SK-N-SH treated with all-trans-retinoic acid at 6 μM for 48 hours (cell line): Measurements from ENCODE around the gene STT3A.

Source experiments
- ARNTL ChIP-seq: fragments of 450-650 bp; formaldehyde crosslinking; IDR thresholded peaks from 2 replicates; pipeline ENCODE4 v1.5.0; 2020; ENCODE audit warnings: low read depth, mild to moderate bottlenecking, moderate library complexity, borderline replicate concordance
- CREB5 ChIP-seq: fragments of 250-450 bp; sonication (Bioruptor Pico); IDR thresholded peaks from 2 replicates; pipeline ENCODE4 v1.5.1; 2020; ENCODE audit warnings: low read depth, mild to moderate bottlenecking, moderate library complexity
- CSRNP3 ChIP-seq: fragments of 250-450 bp; sonication (Bioruptor Pico); IDR thresholded peaks from 2 replicates; pipeline ENCODE4 v1.5.1; 2021; ENCODE audit warnings: mild to moderate bottlenecking, moderate library complexity
- ESRRG ChIP-seq: fragments of 250-450 bp; sonication (Bioruptor Pico); IDR thresholded peaks from 2 replicates; pipeline ENCODE4 v1.6.1; 2021; ENCODE audit warnings: mild to moderate bottlenecking
- OSR1 ChIP-seq: fragments of 250-450 bp; sonication (Bioruptor Pico); IDR thresholded peaks from 2 replicates; pipeline ENCODE4 v1.8.0; 2022; ENCODE audit warnings: moderate library complexity, mild to moderate bottlenecking, inconsistent platforms
- PATZ1 ChIP-seq: fragments of 250-450 bp; sonication (Bioruptor Pico); IDR thresholded peaks from 2 replicates; pipeline ENCODE4 v1.8.0; 2020; ENCODE audit warnings: mild to moderate bottlenecking, moderate library complexity, borderline replicate concordance
- PPARA ChIP-seq: fragments of 250-450 bp; sonication (Bioruptor Pico); IDR thresholded peaks from 2 replicates; pipeline ENCODE4 v1.5.0; 2020; ENCODE audit warnings: mild to moderate bottlenecking, borderline replicate concordance
- SNAI2 ChIP-seq: fragments of 250-450 bp; sonication (Bioruptor Pico); IDR thresholded peaks from 2 replicates; pipeline ENCODE4 v1.5.0; 2020; ENCODE audit warnings: mild to moderate bottlenecking, moderate library complexity
- TCF4 ChIP-seq: fragments of 250-450 bp; sonication (Bioruptor Pico); IDR thresholded peaks from 2 replicates; pipeline ENCODE4 v1.8.0; 2021; ENCODE audit warnings: mild to moderate bottlenecking, moderate library complexity, borderline replicate concordance
- TSHZ2 ChIP-seq: fragments of 250-450 bp; sonication (Bioruptor Pico); IDR thresholded peaks from 2 replicates; pipeline ENCODE4 v1.5.0; 2020; ENCODE audit warnings: mild to moderate bottlenecking, moderate library complexity
- ZC3H10 ChIP-seq: fragments of 250-450 bp; sonication (Bioruptor Pico); IDR thresholded peaks from 2 replicates; pipeline ENCODE4 v1.5.1; 2021; ENCODE audit warnings: mild to moderate bottlenecking, moderate library complexity
- ZFP3 ChIP-seq: fragments of 250-450 bp; sonication (Bioruptor Pico); IDR thresholded peaks from 2 replicates; pipeline ENCODE4 v1.5.0; 2020; ENCODE audit warnings: mild to moderate bottlenecking, moderate library complexity
- ZFP30 ChIP-seq: fragments of 450-650 bp; formaldehyde crosslinking; IDR thresholded peaks from 2 replicates; pipeline ENCODE4 v1.5.0; 2022; ENCODE audit warnings: mild to moderate bottlenecking, moderate library complexity
- ZNF70 ChIP-seq: fragments of 450-650 bp; formaldehyde crosslinking; IDR thresholded peaks from 2 replicates; pipeline ENCODE4 v1.5.0; 2020; ENCODE audit warnings: mild to moderate bottlenecking, moderate library complexity

GRCh38 chr11:125561924-125562323, 30.7 kb upstream of the STT3A start:
- TF ChIP-seq ZFP3: no peak
- no peak for TF ChIP-seq SNAI2 (CRISPR knock-in tag)
- no peak for TF ChIP-seq CSRNP3
- TF ChIP-seq PATZ1: no peak
- TF ChIP-seq ZC3H10: no peak
- no peak for TF ChIP-seq CREB5 (CRISPR knock-in tag)
- TF ChIP-seq ZFP30: no peak
- TF ChIP-seq ARNTL: no peak
- no peak for TF ChIP-seq ESRRG (CRISPR knock-in tag)
- TF ChIP-seq TCF4: no peak
- no peak for TF ChIP-seq OSR1 (CRISPR knock-in tag)
- TF ChIP-seq PPARA (CRISPR knock-in tag): no peak
- no peak for TF ChIP-seq ZNF70 (CRISPR knock-in tag)
- TF ChIP-seq TSHZ2 (CRISPR knock-in tag): no peak
